ENCODE results near the gene KCNJ9. TPM values are rescaled to one million over a fixed set of nuclear protein-coding genes. Genes with fewer than 3 reads are reported as not detected.

Gene KCNJ9
- total RNA-seq, 1 experiment from 2014 or later: not detected

- no TSS peak for BruUV-seq (replicated peaks)
- H3K36me3 ChIP-seq (ENCODE audit: control insufficient read depth, insufficient read depth, low read length): no peaks in the 10 kb centered on the region; the same call in 1 of the 2 replicates
- H3K27ac Mint-ChIP-seq (ENCODE audit: unreplicated experiment): no peak overlapping the region
- H3K27me3 Mint-ChIP-seq (ENCODE audit: insufficient read depth, unreplicated experiment): no peaks in the 10 kb centered on the region
- H3K27me3 ChIP-seq (replicated peaks; ENCODE audit: control insufficient read depth, insufficient read depth, low read length): no peaks in the 10 kb centered on the region
- intact Hi-C loops (cut with micrococcal nuclease; ENCODE audit: unreplicated experiment): no loop called here
- no peak for TF ChIP-seq CTCF (IDR thresholded peaks at IDR 0.05; ENCODE audit: insufficient read depth in 1 of 2, low read depth in 1 of 2, low read length in 1 of 2, severe bottlenecking in 1 of 2, unreplicated experiment in 1 of 2)
- peaks cover 15% of the 10 kb centered on the region for H3K4me1 Mint-ChIP-seq (ENCODE audit: low read depth, unreplicated experiment)
- H3K9me3 Mint-ChIP-seq (ENCODE audit: unreplicated experiment): no peaks in the 10 kb centered on the region
- H3K36me3 Mint-ChIP-seq (ENCODE audit: insufficient read depth, unreplicated experiment): peaks cover 11% of the 10 kb centered on the region
- ChIA-PET POLR2A (no interaction called here), CTCF (interaction anchor here (0.7 to 1.6 kb wide), 3 partner anchors 11 to 124 kb away, joined by 3 to 4 read pairs (median 3); no protein-coding TSS in a partner anchor)
- H3K9me3 ChIP-seq: no peaks in the 10 kb centered on the region
- no peak overlapping the region for H3K4me3 Mint-ChIP-seq (ENCODE audit: unreplicated experiment)
- DNase-seq: peak; percentile 35 to 51
- H3K4me1 ChIP-seq: peaks cover 28% of the 10 kb centered on the region
- H3K4me3 ChIP-seq (ENCODE audit: low read depth, low read length): no peak overlapping the region
Observed at GRCh38 chr1:160096274-160097116, 15.2 kb downstream of the KCNJ9 start.

GRCh38 chr1:160097151-160097910 is 16.0 kb downstream of the KCNJ9 start:
- no peaks in the 10 kb centered on the region for H3K27me3 ChIP-seq (replicated peaks; ENCODE audit: control insufficient read depth, insufficient read depth, low read length)
- H3K27ac Mint-ChIP-seq (ENCODE audit: unreplicated experiment): peak overlapping the region; percentile 77
- no peaks in the 10 kb centered on the region for H3K27me3 Mint-ChIP-seq (ENCODE audit: insufficient read depth, unreplicated experiment)
- TSS peak; percentile 44 for BruUV-seq (replicated peaks)
- no peak for TF ChIP-seq CTCF (IDR thresholded peaks at IDR 0.05; ENCODE audit: insufficient read depth in 1 of 2, low read depth in 1 of 2, low read length in 1 of 2, severe bottlenecking in 1 of 2, unreplicated experiment in 1 of 2)
- POLR2A ChIA-PET: no interaction called here
- H3K4me3 Mint-ChIP-seq (ENCODE audit: unreplicated experiment): peak overlapping the region; percentile 86
- peaks cover 11% of the 10 kb centered on the region for H3K36me3 Mint-ChIP-seq (ENCODE audit: insufficient read depth, unreplicated experiment)
- peaks cover 30% of the 10 kb centered on the region for H3K4me1 ChIP-seq
- H3K4me3 ChIP-seq (ENCODE audit: low read depth, low read length): peak overlapping the region; percentile 83
- intact Hi-C loops (cut with micrococcal nuclease; ENCODE audit: unreplicated experiment): no loop called here
- H3K9me3 Mint-ChIP-seq (ENCODE audit: unreplicated experiment): no peaks in the 10 kb centered on the region
- CTCF ChIA-PET: interaction anchor here (0.7 to 2.3 kb wide), 8 partner anchors 12 to 194 kb away, joined by 3 to 13 read pairs (median 12); no protein-coding TSS in a partner anchor
- H3K36me3 ChIP-seq (ENCODE audit: control insufficient read depth, insufficient read depth, low read length): no peaks in the 10 kb centered on the region; the same call in 1 of the 2 replicates
- peaks cover 18% of the 10 kb centered on the region for H3K4me1 Mint-ChIP-seq (ENCODE audit: low read depth, unreplicated experiment)
- no peaks in the 10 kb centered on the region for H3K9me3 ChIP-seq
- DNase-seq: no peak
